Astrocyte (in vitro differentiated cells and primary cell): ENCODE measurements around the gene USP15. TPM values are rescaled to one million over a fixed set of nuclear protein-coding genes. Genes with fewer than 3 reads are reported as not detected.
A peak's percentile ranks its signal among the peaks of the same experiment; 100 is the strongest.

ENCODE experiments used
- DNase-seq: peaks from one replicate; pipeline ENCODE4 v3.0.0-alpha.2; 2010; ENCODE audit warnings: low read depth
- FAIRE-seq: peaks from 2 replicates; lab custom pipeline; 2011; peaks lifted over from hg19 to GRCh38; lab: Jason Lieb, UNC
- H2AFZ ChIP-seq: 2 replicates; pipeline ENCODE4 v1.6.0; 2012; ENCODE audit warnings: low read depth, low read length, inconsistent platforms
- H3K27ac ChIP-seq: 2 replicates; pipeline ENCODE4 v1.5.1; 2011; ENCODE audit warnings: low read depth, low read length, inconsistent platforms
- H3K27me3 ChIP-seq: 2 replicates; pipeline ENCODE4 v1.6.0; 2011; ENCODE audit warnings: low read length, inconsistent platforms; ENCODE audit not compliant: insufficient read depth
- H3K36me3 ChIP-seq: 2 replicates; pipeline ENCODE4 v1.5.1; 2011; ENCODE audit warnings: low read length, inconsistent platforms; ENCODE audit not compliant: insufficient read depth
- H3K4me1 ChIP-seq: 2 replicates; pipeline ENCODE4 v1.5.1; 2011; ENCODE audit warnings: low read length, inconsistent platforms; ENCODE audit not compliant: insufficient read depth
- H3K4me2 ChIP-seq: 2 replicates; pipeline ENCODE4 v1.6.0; 2012; ENCODE audit warnings: low read length, inconsistent platforms
- H3K4me3 ChIP-seq: 2 replicates; pipeline ENCODE4 v1.5.1; 2011; ENCODE audit warnings: low read depth, mild to moderate bottlenecking, low read length, inconsistent platforms; ENCODE audit not compliant: insufficient read depth
- H3K79me2 ChIP-seq: 2 replicates; pipeline ENCODE4 v1.6.0; 2012; ENCODE audit warnings: mild to moderate bottlenecking, low read length, inconsistent platforms; ENCODE audit not compliant: insufficient read depth
- H3K9ac ChIP-seq: 2 replicates; pipeline ENCODE4 v1.6.0; 2012; ENCODE audit warnings: mild to moderate bottlenecking, low read length, inconsistent platforms
- H3K9me3 ChIP-seq: 2 replicates; pipeline ENCODE4 v1.5.1; 2012; ENCODE audit warnings: low read depth, mild to moderate bottlenecking, low read length, inconsistent platforms; ENCODE audit not compliant: insufficient read depth
- H4K20me1 ChIP-seq: 2 replicates; pipeline ENCODE4 v1.6.0; 2012; ENCODE audit warnings: low read length, inconsistent platforms; ENCODE audit not compliant: insufficient read depth
- H3K27ac Mint-ChIP-seq: one replicate; pipeline ENCODE4 v1.8.0; 2021; ENCODE audit warnings: mild to moderate bottlenecking, mixed read lengths; ENCODE audit not compliant: unreplicated experiment
- H3K27me3 Mint-ChIP-seq: one replicate; pipeline ENCODE4 v1.8.0; 2021; ENCODE audit warnings: low read depth, mixed read lengths; ENCODE audit not compliant: unreplicated experiment
- H3K36me3 Mint-ChIP-seq: one replicate; pipeline ENCODE4 v1.8.0; 2021; ENCODE audit warnings: low read depth, mixed read lengths; ENCODE audit not compliant: unreplicated experiment
- H3K4me1 Mint-ChIP-seq: one replicate; pipeline ENCODE4 v1.8.0; 2021; ENCODE audit warnings: low read depth, mixed read lengths; ENCODE audit not compliant: unreplicated experiment
- H3K4me3 Mint-ChIP-seq: one replicate; pipeline ENCODE4 v1.8.0; 2021; ENCODE audit warnings: mild to moderate bottlenecking, moderate library complexity, mixed read lengths; ENCODE audit not compliant: unreplicated experiment
- H3K9me3 Mint-ChIP-seq: one replicate; pipeline ENCODE4 v1.8.0; 2021; ENCODE audit warnings: mild to moderate bottlenecking, mixed read lengths; ENCODE audit not compliant: unreplicated experiment
- CTCF ChIP-seq: IDR thresholded peaks from 2 replicates; pipeline ENCODE4 v1.5.1; 2011; ENCODE audit warnings: low read depth, mild to moderate bottlenecking, inconsistent platforms, low read length, moderate library complexity; ENCODE audit not compliant: insufficient read depth
- EZH2 ChIP-seq: IDR thresholded peaks from 2 replicates; pipeline ENCODE4 v1.6.1; 2012; ENCODE audit warnings: mild to moderate bottlenecking, low read length, inconsistent platforms; ENCODE audit not compliant: insufficient read depth
- total RNA-seq: library from RNA; stranded (reverse); gene quantifications from 2 replicates; pipeline ENCODE4 v1.2.1, GENCODE V29; 2021

The USP15 gene
- total RNA-seq, 1 donor from 2014 or later = 81.9 TPM

GRCh38 chr12:62429457-62429856 is 169.3 kb downstream of the USP15 start:
- peaks cover 21% of the 10 kb centered on the region for H3K27me3 Mint-ChIP-seq
- H3K9me3 Mint-ChIP-seq = peaks cover 14% of the 10 kb centered on the region

GRCh38 chr12:62434494-62435302 is 174.5 kb downstream of the USP15 start:
- H3K9ac ChIP-seq = peak overlapping the region; percentile 41
- no peak for FAIRE-seq

More at GRCh38 chr12:62429457-62429856, 169.3 kb downstream of the USP15 start:
- Histone ChIP-seq H3K27ac (no peak overlapping the region), H3K36me3 (no peaks in the 10 kb centered on the region), H3K79me2 (no peaks in the 10 kb centered on the region), H3K4me2 (no peak overlapping the region), H4K20me1 (no peaks in the 10 kb centered on the region), H3K4me1 (no peaks in the 10 kb centered on the region), H3K4me3 (no peak overlapping the region), H3K9ac (no peak overlapping the region), H3K9me3 (no peaks in the 10 kb centered on the region), H3K27me3 (no peaks in the 10 kb centered on the region), H2AFZ (no peak overlapping the region)
- H3K36me3 Mint-ChIP-seq = peaks cover 4% of the 10 kb centered on the region
- no peak for TF ChIP-seq EZH2
- TF ChIP-seq CTCF = no peak
- H3K27ac Mint-ChIP-seq = no peak overlapping the region
- DNase-seq (no peak), FAIRE-seq (no peak)
- no peaks in the 10 kb centered on the region for H3K4me1 Mint-ChIP-seq
- H3K4me3 Mint-ChIP-seq = no peak overlapping the region

More at GRCh38 chr12:62434494-62435302, 174.5 kb downstream of the USP15 start:
- Mint-ChIP-seq H3K4me3 (peak overlapping the region; percentile 75), H3K4me1 (no peaks in the 10 kb centered on the region), H3K27me3 (peaks cover 41% of the 10 kb centered on the region), H3K36me3 (peaks cover 2% of the 10 kb centered on the region), H3K27ac (no peak overlapping the region), H3K9me3 (peaks cover 6% of the 10 kb centered on the region)
- H3K27ac ChIP-seq = no peak overlapping the region
- TF ChIP-seq CTCF (no peak), EZH2 (no peak)
- peak overlapping the region; percentile 57 for H3K4me3 ChIP-seq
- no peaks in the 10 kb centered on the region for H3K36me3 ChIP-seq
- no peaks in the 10 kb centered on the region for H3K9me3 ChIP-seq
- peak overlapping the region; percentile 95 for H3K4me2 ChIP-seq
- H4K20me1 ChIP-seq = no peaks in the 10 kb centered on the region
- H3K4me1 ChIP-seq = peaks cover 9% of the 10 kb centered on the region
- peak overlapping the region; percentile 83 for H2AFZ ChIP-seq
- no peaks in the 10 kb centered on the region for H3K79me2 ChIP-seq
- peaks cover 7% of the 10 kb centered on the region for H3K27me3 ChIP-seq
- DNase-seq = no peak
